HEK293T (cell line): ENCODE data around the gene AVPR1B.
"Not testable (repeated sequence)": the region's sequence is repeated elsewhere in the genome, so short reads cannot be mapped to it uniquely, and the experiment has no call there.

ENCODE experiments used
- CTCF ChIA-PET: fragments of 350-600 bp; formaldehyde crosslinking; extraction: SDS; loops from one replicate; lab custom pipeline; 2021; ENCODE audit warnings: antibody characterized with exemption, inconsistent platforms; lab: Yijun Ruan, JAX
- POLR2A ChIA-PET: fragments of 350-600 bp; formaldehyde crosslinking; extraction: SDS; loops from one replicate; lab custom pipeline; 2020; ENCODE audit warnings: antibody characterized with exemption, inconsistent platforms; lab: Yijun Ruan, JAX
- DNase-seq: peaks from one replicate; pipeline ENCODE4 v3.0.0; 2012; ENCODE audit warnings: mixed read lengths; ENCODE audit errors: extremely low spot score
- ARNT ChIP-seq: fragments of 450-650 bp; IDR thresholded peaks from 2 replicates; pipeline ENCODE4 v1.6.1; 2017; ENCODE audit warnings: mild to moderate bottlenecking
- BHLHE40 ChIP-seq: fragments of 450-650 bp; IDR thresholded peaks from 2 replicates; pipeline ENCODE4 v1.6.1; 2016; ENCODE audit warnings: mild to moderate bottlenecking, moderate library complexity, borderline replicate concordance
- CTBP1 ChIP-seq: fragments of 450-650 bp; IDR thresholded peaks from 2 replicates; pipeline ENCODE4 v1.6.1; 2016; ENCODE audit warnings: borderline replicate concordance
- ELF4 ChIP-seq: fragments of 450-650 bp; IDR thresholded peaks from 2 replicates; pipeline ENCODE4 v1.6.1; 2017; ENCODE audit warnings: antibody characterized with exemption
- FOXA1 ChIP-seq: fragments of 450-650 bp; IDR thresholded peaks from 2 replicates; pipeline ENCODE4 v1.6.1; 2016; ENCODE audit warnings: mild to moderate bottlenecking
- FOXK2 ChIP-seq: fragments of 450-650 bp; IDR thresholded peaks from 2 replicates; pipeline ENCODE4 v1.6.1; 2016; ENCODE audit warnings: mild to moderate bottlenecking
- FOXM1 ChIP-seq: fragments of 450-650 bp; IDR thresholded peaks from 2 replicates; pipeline ENCODE4 v1.6.1; 2017; ENCODE audit warnings: mild to moderate bottlenecking, borderline replicate concordance
- HDGF ChIP-seq: fragments of 450-650 bp; IDR thresholded peaks from 2 replicates; pipeline ENCODE4 v1.6.1; 2017; ENCODE audit warnings: antibody characterized with exemption, borderline replicate concordance
- L3MBTL2 ChIP-seq: fragments of 450-650 bp; conservative IDR thresholded peaks from 2 replicates; pipeline ENCODE4 v1.6.1; 2016; ENCODE audit warnings: mild to moderate bottlenecking
- LEF1 ChIP-seq: fragments of 450-650 bp; IDR thresholded peaks from 2 replicates; pipeline ENCODE4 v1.6.1; 2017; ENCODE audit warnings: mild to moderate bottlenecking, borderline replicate concordance
- NFRKB ChIP-seq: fragments of 450-650 bp; IDR thresholded peaks from 2 replicates; pipeline ENCODE4 v1.6.1; 2016; ENCODE audit warnings: mild to moderate bottlenecking, moderate library complexity
- SP1 ChIP-seq: fragments of 450-650 bp; IDR thresholded peaks from 2 replicates; pipeline ENCODE4 v1.6.1; 2017
- SUZ12 ChIP-seq: fragments of 450-650 bp; IDR thresholded peaks from 2 replicates; pipeline ENCODE4 v1.6.1; 2016; ENCODE audit warnings: mild to moderate bottlenecking
- TARDBP ChIP-seq: fragments of 450-650 bp; IDR thresholded peaks from 2 replicates; pipeline ENCODE4 v1.6.1; 2016
- ZNF384 ChIP-seq: fragments of 450-650 bp; IDR thresholded peaks from 2 replicates; pipeline ENCODE4 v1.6.1; 2016
- TF ChIP-seq, protein P1 (sequence below): fragments of 450-650 bp; IDR thresholded peaks from 2 replicates; pipeline ENCODE4 v1.6.1; 2016

Gene AVPR1B

DNA sequence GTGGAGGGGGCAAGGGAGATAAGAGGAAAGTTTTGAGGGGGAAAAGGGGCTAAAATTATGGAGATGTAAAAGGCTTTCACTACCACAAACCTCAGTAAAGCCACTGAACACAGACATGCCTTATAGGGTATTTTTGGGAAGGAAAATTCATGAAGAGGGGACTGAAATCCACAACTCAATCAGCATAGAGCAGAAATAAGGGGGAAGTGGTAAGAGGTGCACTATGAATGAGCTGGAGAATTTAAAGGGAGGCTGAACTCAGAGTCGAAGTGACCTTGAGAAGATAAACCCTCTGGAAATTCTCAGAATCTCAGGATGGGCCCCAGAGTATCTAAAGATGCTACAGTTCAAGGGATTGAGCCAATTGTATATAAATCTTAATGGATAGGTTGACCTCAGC, 48.9 kb downstream of the AVPR1B start:
- ChIA-PET CTCF (no interaction called here), POLR2A (no interaction called here)
- DNase-seq, result no peak
- TF ChIP-seq FOXM1 (no peak), LEF1 (no peak), BHLHE40 (no peak), CTBP1 (no peak), FOXA1 (no peak), ZNF384 (no peak), NFRKB (no peak), HDGF (no peak), L3MBTL2 (no peak), ARNT (no peak), FOXK2 (no peak), SUZ12 (no peak), SP1 (no peak), ELF4 (no peak)

DNA sequence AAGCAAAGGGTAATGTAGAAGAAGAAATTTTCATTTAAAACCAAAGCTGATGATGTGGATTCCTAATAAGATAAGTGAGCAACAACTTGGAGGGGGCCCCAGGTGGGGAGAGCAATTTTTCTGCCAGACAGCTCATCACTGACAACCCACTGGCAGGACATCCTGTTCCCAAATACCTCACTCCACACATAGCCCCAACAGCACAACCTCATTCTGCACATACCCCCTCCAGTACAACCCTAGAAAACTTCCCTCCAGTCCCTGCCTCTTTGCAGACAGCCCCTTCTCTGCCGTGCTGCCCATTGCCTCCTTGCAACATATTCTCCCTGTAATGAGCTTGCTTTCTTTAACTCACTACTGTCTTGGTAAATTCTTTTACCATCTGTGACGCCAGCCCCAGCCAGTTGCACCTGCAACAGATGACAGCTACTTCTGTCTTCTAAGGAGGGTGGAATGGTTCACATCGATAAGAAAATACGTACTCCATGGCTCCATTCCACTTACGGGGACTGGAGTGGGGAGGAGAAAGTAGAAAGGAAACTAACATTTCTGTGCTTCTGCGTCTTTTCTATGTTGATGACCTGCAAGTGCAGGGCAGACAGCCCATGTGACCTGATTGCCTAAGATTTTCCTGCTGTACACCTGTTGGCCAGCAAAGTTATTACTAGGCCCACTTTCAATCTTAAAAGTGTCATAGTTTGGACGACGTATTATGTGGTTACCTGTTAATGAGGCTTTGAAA, 49.5 kb downstream of the AVPR1B start:
- CTCF ChIA-PET, result no interaction called here
- POLR2A ChIA-PET, result no interaction called here
- no peak for DNase-seq
- TF ChIP-seq SP1 (no peak), FOXA1 (no peak), SUZ12 (no peak), ARNT (no peak), NFRKB (no peak), L3MBTL2 (no peak), BHLHE40 (no peak), FOXM1 (no peak), FOXK2 (no peak), CTBP1 (no peak), HDGF (no peak)

DNA sequence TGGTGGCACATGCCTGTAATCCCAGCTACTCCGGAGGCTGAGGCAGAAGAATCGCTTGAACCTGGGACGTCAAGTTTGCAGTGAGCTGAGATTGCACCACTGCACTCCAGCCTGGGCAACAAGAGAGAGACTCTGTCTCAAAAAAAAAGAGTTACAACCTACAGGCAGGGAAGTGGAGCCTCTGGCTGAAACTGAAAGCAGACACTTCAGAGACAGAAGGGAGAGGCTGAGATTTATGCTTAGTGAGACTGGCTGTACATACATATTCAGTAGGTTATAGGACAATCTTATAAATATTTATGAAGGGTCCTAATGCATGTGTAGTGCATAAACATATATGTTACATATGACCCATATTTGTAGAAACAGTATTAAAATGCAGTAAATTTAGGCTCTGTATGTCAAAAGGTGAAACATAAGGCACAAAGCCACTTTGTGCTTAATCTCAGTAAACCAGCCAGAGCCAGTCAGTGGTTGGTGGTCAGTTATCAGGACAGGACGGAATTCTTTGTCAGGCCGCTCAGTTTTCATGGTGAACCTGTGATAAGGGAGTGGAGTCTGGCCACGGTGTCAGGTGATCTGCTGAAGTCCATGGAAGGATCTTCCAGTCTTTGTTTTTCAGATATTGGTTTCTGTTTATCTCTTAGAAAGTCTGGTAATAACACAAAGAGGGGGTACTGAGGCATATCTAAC, 50.6 kb downstream of the AVPR1B start:
- TF ChIP-seq FOXA1, result no peak
- TF ChIP-seq NFRKB, result no peak
- TF ChIP-seq FOXK2, result no peak
- no peak for TF ChIP-seq CTBP1
- no peak for TF ChIP-seq BHLHE40
- TF ChIP-seq SUZ12, result no peak
- TF ChIP-seq TARDBP, result no peak
- TF ChIP-seq ELF4, result no peak
- no peak for TF ChIP-seq FOXM1
- TF ChIP-seq ARNT, result no peak
- no peak for TF ChIP-seq SP1
- TF ChIP-seq LEF1, result no peak
- no peak for TF ChIP-seq HDGF
- no peak for TF ChIP-seq ZNF384
- TF ChIP-seq, protein P1, sequence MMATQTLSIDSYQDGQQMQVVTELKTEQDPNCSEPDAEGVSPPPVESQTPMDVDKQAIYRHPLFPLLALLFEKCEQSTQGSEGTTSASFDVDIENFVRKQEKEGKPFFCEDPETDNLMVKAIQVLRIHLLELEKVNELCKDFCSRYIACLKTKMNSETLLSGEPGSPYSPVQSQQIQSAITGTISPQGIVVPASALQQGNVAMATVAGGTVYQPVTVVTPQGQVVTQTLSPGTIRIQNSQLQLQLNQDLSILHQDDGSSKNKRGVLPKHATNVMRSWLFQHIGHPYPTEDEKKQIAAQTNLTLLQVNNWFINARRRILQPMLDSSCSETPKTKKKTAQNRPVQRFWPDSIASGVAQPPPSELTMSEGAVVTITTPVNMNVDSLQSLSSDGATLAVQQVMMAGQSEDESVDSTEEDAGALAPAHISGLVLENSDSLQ, result no peak
- no peak for TF ChIP-seq L3MBTL2
- CTCF ChIA-PET, result no interaction called here

DNA sequence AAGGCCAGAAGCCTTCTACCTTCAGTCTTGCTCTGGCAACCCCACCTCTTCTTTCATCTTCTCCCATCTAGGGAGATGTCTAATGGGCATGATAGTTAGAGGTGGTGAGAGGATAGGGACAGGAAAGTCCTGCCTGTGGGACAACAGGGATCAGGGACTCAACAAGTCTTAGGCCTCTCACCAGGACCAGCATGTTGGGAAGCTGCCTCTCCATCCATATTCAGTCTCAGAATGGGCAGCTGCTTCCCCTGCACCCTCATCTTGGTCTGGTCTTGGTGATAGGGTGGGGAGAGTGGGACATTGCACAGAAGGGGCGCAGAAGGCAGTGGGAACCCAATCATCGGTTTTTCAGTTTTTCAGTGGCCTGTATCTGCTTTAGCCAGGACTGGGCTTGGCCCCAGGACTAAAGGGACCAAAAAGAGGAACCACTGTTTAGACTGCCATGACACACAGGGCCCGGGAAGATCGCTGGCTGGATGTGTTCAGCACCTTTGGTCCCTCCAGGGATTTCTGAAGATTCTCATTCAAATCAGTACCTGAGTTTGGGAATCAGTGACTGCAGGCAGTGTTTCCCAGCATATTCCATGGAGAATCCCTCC, 51.5 kb downstream of the AVPR1B start:
- no peak for DNase-seq
- TF ChIP-seq, protein P1, result no peak
- ChIA-PET CTCF (no interaction called here), POLR2A (no interaction called here)

More for the DNA sequence above, 50.6 kb downstream of the AVPR1B start:
- DNase-seq, result no peak
- POLR2A ChIA-PET, result no interaction called here

DNA sequence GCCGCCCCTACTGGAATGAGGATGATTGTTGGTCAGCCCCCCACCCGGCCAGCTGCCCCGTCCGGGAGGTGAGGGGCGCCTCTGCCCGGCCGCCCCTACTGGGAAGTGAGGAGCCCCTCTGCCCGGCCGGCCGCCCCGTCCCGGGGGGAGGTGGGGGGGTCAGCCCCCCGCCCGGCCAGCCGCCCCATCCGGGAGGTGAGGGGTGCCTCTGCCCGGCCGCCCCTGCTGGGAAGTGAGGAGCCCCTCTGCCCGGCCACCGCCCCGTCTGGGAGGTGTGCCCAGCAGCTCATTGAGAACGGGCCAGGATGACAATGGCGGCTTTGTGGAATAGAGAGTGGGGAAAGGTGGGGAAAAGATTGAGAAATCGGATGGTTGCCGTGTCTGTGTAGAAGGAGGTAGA, 52.7 kb downstream of the AVPR1B start:
- CTCF ChIA-PET, POLR2A ChIA-PET, DNase-seq: not testable (repeated sequence)

DNA sequence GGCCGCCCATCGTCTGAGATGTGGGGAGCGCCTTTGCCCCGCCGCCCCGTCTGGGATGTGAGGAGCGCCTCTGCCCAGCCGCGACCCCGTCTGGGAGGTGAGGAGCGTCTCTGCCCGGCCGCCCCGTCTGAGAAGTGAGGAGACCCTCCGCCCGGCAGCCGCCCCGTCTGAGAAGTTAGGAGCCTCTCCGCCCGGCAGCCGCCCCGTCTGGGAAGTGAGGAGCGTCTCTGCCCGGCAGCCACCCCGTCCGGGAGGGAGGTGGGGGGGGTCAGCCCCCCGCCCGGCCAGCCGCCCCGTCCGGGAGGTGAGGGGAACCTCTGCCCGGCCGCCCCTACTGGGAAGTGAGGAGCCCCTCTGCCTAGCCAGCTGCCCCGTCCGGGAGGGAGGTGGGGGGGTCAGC, 53.2 kb downstream of the AVPR1B start:
- CTCF ChIA-PET, POLR2A ChIA-PET, DNase-seq: not testable (repeated sequence)

DNA sequence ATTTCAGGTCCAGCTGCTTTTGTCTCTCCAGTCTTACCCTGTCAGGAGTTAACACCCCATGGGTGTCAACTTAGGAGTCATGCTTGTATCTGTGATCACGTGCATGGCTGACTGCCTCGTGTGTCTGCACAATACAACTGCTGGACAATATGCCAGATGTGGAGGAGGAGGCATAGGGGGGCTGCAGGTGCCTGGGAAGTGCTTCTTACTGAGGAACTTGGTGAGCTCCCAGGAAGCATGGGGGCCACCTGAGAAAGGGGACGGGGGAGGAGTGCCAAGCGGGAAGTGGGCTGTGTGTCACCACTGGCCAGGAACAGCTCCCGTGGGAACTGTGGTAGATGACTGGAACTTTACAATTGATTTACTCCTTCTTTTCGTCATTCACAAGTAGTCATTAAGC, 54.7 kb downstream of the AVPR1B start:
- DNase-seq, result no peak
- ChIA-PET POLR2A (no interaction called here), CTCF (no interaction called here)
- no peak for TF ChIP-seq TARDBP
- no peak for TF ChIP-seq BHLHE40
- no peak for TF ChIP-seq ZNF384
- no peak for TF ChIP-seq FOXA1
- TF ChIP-seq, protein P1, result no peak
- TF ChIP-seq CTBP1, result no peak
- TF ChIP-seq L3MBTL2, result no peak
- no peak for TF ChIP-seq FOXM1
- no peak for TF ChIP-seq NFRKB
- no peak for TF ChIP-seq ELF4
